HG02759 (cell line): Measurements from ENCODE around the gene ITPR3.

Experiments used
- ATAC-seq: cut with Tn5 transposase; IDR thresholded peaks from one replicate; pipeline ENCODE4 v1.9.1; 2021; ENCODE audit warnings: mild to moderate bottlenecking, moderate library complexity; ENCODE audit not compliant: unreplicated experiment

Gene ITPR3

GRCh38 chr6:33664506-33665057 lies 43.5 kb downstream of the ITPR3 start:
- no peak for ATAC-seq

- no peak for ATAC-seq
These were observed 44.8 kb downstream of the ITPR3 start for GRCh38 chr6:33665957-33666356.

- no peak for ATAC-seq
These were observed 46.0 kb downstream of the ITPR3 start for GRCh38 chr6:33667072-33667471.

- ATAC-seq, result no peak
These were observed 46.7 kb downstream of the ITPR3 start for GRCh38 chr6:33667776-33668175.

GRCh38 chr6:33668328-33668727 lies 47.2 kb downstream of the ITPR3 start:
- no peak for ATAC-seq

GRCh38 chr6:33668914-33669313 lies 47.8 kb downstream of the ITPR3 start:
- no peak for ATAC-seq

GRCh38 chr6:33670086-33670660 lies 49.1 kb downstream of the ITPR3 start:
- no peak for ATAC-seq

GRCh38 chr6:33670971-33671743 lies 50.0 kb downstream of the ITPR3 start:
- no peak for ATAC-seq

GRCh38 chr6:33671744-33672072 lies 50.6 kb downstream of the ITPR3 start:
- no peak for ATAC-seq

GRCh38 chr6:33672808-33673207 lies 51.7 kb downstream of the ITPR3 start:
- ATAC-seq, result no peak

- no peak for ATAC-seq
These were observed 52.7 kb downstream of the ITPR3 start for GRCh38 chr6:33673851-33674250.

- no peak for ATAC-seq
These were observed 54.8 kb downstream of the ITPR3 start for GRCh38 chr6:33675968-33676367.

GRCh38 chr6:33676416-33677142 lies 55.5 kb downstream of the ITPR3 start:
- no peak for ATAC-seq

- no peak for ATAC-seq
These were observed 56.1 kb downstream of the ITPR3 start for GRCh38 chr6:33677143-33677660.

GRCh38 chr6:33677689-33678088 lies 56.6 kb downstream of the ITPR3 start:
- no peak for ATAC-seq

GRCh38 chr6:33678233-33678931 lies 57.3 kb downstream of the ITPR3 start:
- ATAC-seq, result no peak

GRCh38 chr6:33678932-33679490 lies 57.9 kb downstream of the ITPR3 start:
- no peak for ATAC-seq

GRCh38 chr6:33679761-33680160 lies 58.6 kb downstream of the ITPR3 start:
- no peak for ATAC-seq

- no peak for ATAC-seq
These were observed 61.2 kb downstream of the ITPR3 start for GRCh38 chr6:33682341-33682740.

- ATAC-seq, result no peak
These were observed 62.0 kb downstream of the ITPR3 start for GRCh38 chr6:33683051-33683571.
